ENCODE results near the gene ABCA2.

The ABCA2 gene

DNA sequence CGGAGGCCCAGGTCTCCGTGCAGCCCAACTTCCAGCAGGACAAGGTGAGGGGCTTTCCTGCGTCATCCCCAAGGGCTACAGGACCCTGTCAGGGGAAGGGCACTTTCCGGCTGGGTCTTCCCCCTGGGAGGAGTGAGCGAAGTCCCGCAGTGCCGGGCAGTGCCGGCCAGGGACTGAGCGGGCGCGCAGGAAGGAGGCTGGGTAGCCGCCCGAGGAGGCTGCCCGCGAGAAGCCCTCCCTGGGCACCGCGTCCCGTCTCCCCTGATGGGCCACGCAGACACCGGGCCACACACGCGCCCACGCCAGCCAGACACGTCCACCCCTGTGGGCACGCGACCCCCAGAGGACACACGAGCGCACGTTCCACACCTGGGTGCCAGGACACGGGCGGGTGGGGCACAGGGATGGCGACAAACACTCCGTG lies 50.4 kb downstream of the ABCA2 start:
- no peak for DNase-seq (ENCODE audit: insufficient read length)
- no peak for TF ChIP-seq TAF1 (IDR thresholded peaks at IDR 0.05; ENCODE audit: borderline replicate concordance, low read depth, low read length)
- TF ChIP-seq POLR2A (IDR thresholded peaks at IDR 0.05; ENCODE audit: low read depth, low read length): no peak
- no peak for TF ChIP-seq POLR2AphosphoS5 (IDR thresholded peaks at IDR 0.05; ENCODE audit: low read depth, low read length)

DNA sequence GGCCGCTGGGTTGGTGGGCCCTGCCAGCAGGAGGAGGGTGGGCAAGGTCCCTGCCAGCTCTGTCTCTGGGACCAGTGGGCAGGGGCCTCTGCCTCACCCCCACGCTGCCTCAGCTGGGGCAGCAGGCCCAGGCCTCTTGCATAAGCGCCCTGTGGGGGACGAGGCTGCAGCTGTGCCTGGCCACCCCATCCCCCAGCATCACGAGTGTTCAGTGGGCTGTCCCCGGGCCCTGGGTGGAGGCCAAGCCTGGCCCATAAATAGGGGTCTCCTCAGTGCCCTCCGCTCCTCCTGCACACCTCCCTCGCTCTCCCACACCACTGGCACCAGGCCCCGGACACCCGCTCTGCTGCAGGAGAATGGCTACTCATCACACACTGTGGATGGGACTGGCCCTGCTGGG lies 50.8 kb downstream of the ABCA2 start, which contains the start of gene PTGDS:
PTGDS (plus strand) TSS at position 282 of the 400 bp plus-strand sequence; CDS start at position 357, 75 bp downstream.
- DNase-seq (ENCODE audit: insufficient read length) (no peak), FAIRE-seq (no peak)
- TF ChIP-seq POLR2AphosphoS5 (IDR thresholded peaks at IDR 0.05; ENCODE audit: low read depth, low read length) (no peak), POLR2A (IDR thresholded peaks at IDR 0.05; ENCODE audit: low read depth, low read length) (no peak), TAF1 (IDR thresholded peaks at IDR 0.05; ENCODE audit: borderline replicate concordance, low read depth, low read length) (no peak)

More for the DNA sequence above, 50.4 kb downstream of the ABCA2 start:
- no peak for FAIRE-seq

DNA sequence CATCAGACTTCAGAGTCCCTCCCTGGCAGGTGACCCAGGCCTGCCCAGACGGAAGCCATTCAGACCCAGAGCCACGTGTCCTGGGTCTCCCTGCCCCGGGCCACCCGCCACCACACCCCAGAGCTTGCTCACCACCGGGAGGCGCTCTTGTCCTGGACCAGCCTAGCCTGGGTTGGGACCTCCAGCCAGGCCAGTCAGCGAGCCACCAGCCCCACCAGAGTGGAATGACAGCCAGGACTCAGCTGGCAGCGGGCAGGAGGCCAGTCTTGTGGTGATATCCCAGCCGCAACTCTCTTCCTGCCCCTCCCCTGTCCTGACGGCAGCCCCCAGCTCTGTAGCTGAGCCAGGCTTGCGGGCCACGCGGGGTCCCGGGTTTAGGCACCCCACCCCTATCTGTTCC lies 52.4 kb downstream of the ABCA2 start:
- TF ChIP-seq POLR2AphosphoS5 (IDR thresholded peaks at IDR 0.05; ENCODE audit: low read depth, low read length) (no peak), TAF1 (IDR thresholded peaks at IDR 0.05; ENCODE audit: borderline replicate concordance, low read depth, low read length) (no peak), POLR2A (IDR thresholded peaks at IDR 0.05; ENCODE audit: low read depth, low read length) (no peak)
- FAIRE-seq: no peak
- no peak for DNase-seq (ENCODE audit: insufficient read length)

DNA sequence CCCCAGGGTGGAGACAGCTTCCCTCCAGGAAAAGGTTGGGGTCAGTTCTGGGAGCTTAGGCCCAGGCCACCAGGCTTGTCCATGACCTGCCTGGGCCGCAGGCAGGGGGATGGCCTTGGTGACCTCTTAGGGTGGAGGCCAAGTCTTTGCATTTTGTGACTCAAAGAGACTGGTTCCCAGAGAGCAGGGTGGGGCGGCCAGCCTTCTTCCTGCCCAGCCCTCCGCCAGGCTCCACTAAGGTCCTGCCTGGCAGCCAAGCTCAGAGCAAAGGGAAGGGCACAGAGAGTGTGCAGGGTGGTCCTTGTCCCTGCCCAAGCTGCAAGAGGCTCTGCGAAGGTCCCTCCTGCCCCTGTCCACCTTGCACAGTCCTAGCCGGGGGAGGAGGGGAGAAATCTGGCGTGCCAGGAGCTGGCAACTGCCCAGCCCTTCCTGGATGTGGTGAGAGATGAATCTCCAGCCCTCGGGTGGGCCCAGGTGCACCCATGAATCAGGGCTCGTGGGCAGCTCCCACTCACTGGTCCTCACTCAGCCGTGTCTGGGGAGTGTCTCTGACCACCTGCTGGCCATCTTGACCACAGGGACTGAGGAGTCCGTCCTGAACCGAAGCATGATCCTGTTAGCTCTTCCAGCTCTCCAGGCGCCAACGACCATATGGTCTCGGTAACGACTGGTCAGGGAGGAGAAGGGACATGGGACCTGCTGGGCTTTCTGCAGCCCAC lies 53.1 kb downstream of the ABCA2 start:
- TF ChIP-seq TAF1 (IDR thresholded peaks at IDR 0.05; ENCODE audit: borderline replicate concordance, low read depth, low read length): no peak
- no peak for TF ChIP-seq POLR2A (IDR thresholded peaks at IDR 0.05; ENCODE audit: low read depth, low read length)
- no peak for TF ChIP-seq POLR2AphosphoS5 (IDR thresholded peaks at IDR 0.05; ENCODE audit: low read depth, low read length)
- FAIRE-seq: no peak
- no peak for DNase-seq (ENCODE audit: insufficient read length)

DNA sequence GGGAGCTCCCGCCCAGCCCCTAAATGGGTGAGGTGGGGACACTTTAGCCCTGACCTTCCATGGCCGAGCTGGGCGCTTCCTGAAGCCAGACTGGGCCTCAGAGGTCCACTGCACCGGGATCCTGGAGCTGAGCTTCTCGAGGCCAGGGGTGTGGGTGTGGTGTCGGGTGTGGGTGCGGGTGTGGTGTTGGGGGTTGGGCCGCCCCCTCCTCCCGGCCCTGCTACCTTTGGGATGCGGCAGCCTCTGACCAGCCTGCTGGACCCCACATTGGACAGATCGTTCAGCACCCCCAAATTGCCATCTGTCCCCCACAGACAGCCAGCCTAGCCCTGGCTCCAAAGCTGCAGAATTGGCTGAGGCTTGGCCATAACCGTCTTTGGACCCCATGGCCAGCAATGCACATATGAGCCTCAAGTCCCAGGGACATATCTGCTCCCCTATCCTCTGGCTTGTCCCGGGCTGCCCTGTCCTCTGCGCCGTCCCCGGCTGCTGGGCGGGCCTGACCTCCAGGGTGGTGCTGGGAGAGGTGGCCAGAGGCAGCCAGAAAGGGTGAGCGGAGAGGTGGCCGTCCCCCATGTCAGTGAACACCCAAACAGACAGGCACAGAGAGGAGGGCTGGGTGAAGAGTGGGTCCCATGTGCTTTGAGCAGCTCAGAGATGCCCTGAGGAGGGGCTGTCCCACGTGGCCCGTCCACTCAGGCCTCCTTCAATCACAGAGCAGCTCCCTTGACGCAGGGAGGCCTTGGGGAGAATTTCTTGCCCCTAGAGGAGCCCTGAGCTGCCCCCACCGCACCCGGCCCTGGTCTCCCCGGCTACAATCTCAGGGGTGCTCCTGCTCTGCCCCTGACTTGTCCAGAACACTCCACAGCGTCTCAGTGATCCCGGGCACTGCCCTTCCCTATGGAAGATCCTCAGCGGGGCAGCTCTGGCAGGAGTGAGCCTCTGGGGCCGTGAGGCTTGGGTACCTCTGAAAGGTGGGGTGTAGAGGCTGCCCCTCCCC lies 54.1 kb downstream of the ABCA2 start:
- FAIRE-seq: no peak
- TF ChIP-seq TAF1 (IDR thresholded peaks at IDR 0.05; ENCODE audit: borderline replicate concordance, low read depth, low read length): no peak
- TF ChIP-seq POLR2A (IDR thresholded peaks at IDR 0.05; ENCODE audit: low read depth, low read length): no peak
- no peak for TF ChIP-seq POLR2AphosphoS5 (IDR thresholded peaks at IDR 0.05; ENCODE audit: low read depth, low read length)

DNA sequence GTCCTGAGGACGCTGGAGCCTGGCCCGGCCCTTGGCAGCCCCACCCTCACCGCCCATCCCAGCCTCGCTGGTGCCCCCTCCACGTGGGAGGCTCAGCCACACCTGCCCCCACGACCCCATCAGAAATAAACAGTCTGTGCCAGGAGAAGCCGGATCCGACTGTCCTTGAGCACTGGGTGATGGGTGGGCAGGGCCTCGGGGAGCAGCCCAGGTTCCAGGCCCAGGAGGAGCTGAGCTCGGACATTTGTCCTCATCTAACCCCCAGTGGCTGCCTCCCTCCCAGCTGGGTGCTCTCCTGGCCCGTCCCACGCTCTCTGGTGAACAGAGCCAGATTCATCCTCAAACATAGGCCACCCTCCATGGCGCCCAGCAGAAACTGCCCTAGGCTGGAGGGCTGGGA lies 55.3 kb downstream of the ABCA2 start:
- no peak for DNase-seq (ENCODE audit: insufficient read length)
- TF ChIP-seq TAF1 (IDR thresholded peaks at IDR 0.05; ENCODE audit: borderline replicate concordance, low read depth, low read length) (no peak), POLR2A (IDR thresholded peaks at IDR 0.05; ENCODE audit: low read depth, low read length) (no peak), POLR2AphosphoS5 (IDR thresholded peaks at IDR 0.05; ENCODE audit: low read depth, low read length) (no peak)
- no peak for FAIRE-seq

More for the DNA sequence above, 54.1 kb downstream of the ABCA2 start:
- DNase-seq (ENCODE audit: insufficient read length): no peak

DNA sequence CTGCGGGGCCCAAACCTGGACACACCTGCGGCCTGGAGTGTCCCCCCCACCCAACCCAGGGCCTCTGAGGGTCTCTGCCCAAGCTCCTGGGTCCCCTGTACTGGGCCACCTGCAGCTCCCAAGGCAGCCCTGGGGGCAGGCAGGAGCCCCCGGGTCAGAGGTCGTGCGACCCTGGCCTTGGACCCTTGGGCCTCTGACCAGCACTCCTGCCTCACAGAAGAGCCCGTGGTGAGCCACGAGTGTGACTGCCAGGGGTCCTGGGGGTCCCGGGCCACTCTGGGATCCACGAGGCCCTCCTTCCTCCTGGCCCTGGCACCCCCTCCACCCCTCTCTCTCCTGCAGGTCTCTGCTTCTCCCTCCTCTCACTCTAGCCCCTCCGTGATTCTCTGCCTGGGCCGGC lies 55.7 kb downstream of the ABCA2 start:
- no peak for FAIRE-seq
- TF ChIP-seq POLR2A (IDR thresholded peaks at IDR 0.05; ENCODE audit: low read depth, low read length): no peak
- no peak for TF ChIP-seq POLR2AphosphoS5 (IDR thresholded peaks at IDR 0.05; ENCODE audit: low read depth, low read length)
- TF ChIP-seq TAF1 (IDR thresholded peaks at IDR 0.05; ENCODE audit: borderline replicate concordance, low read depth, low read length): no peak
- no peak for DNase-seq (ENCODE audit: insufficient read length)

DNA sequence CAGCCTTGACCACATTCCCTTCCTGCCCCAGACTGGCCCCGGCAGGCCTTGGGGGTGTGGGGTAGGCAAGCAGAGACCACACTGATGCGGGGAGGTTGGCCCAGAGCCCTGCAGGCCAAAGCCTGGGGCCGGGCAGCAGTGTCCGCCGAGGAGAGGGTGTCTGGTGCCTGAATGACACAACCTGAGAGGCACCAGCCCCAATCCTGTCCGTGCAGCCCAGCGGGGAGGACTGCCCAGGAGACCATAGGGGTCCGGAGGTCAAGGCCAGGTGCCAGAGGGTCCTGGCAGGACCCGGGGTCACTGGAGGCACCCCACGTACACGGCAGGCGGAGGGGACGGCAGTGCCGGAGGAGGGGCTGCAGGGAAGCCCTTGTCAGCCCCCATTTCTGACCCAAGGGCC lies 56.3 kb downstream of the ABCA2 start:
- no peak for TF ChIP-seq POLR2AphosphoS5 (IDR thresholded peaks at IDR 0.05; ENCODE audit: low read depth, low read length)
- DNase-seq (ENCODE audit: insufficient read length): no peak
- no peak for FAIRE-seq

DNA sequence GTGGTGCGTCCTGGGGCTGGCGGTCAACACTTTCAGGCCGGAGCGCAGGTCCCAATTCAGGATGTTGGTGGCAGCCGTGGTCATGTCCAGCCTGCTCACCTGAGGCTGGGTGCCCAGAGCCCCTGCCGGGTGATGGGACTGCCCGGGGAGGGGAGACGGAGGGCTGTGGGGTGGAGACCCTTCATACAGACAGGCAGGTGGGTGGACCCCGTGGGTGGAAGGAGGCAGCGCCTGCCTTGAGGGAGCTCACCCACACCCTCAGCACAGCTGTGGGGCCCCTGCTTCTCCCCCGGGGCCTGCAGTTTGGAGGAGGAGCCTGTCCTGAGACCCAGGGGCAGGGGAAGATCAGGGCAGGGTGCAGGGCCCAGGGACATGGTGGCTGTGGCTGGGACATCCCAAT lies 57.7 kb downstream of the ABCA2 start:
- no peak for DNase-seq (ENCODE audit: insufficient read length)
- TF ChIP-seq POLR2AphosphoS5 (IDR thresholded peaks at IDR 0.05; ENCODE audit: low read depth, low read length) (no peak), POLR2A (IDR thresholded peaks at IDR 0.05; ENCODE audit: low read depth, low read length) (no peak), TAF1 (IDR thresholded peaks at IDR 0.05; ENCODE audit: borderline replicate concordance, low read depth, low read length) (no peak)
- no peak for FAIRE-seq

DNA sequence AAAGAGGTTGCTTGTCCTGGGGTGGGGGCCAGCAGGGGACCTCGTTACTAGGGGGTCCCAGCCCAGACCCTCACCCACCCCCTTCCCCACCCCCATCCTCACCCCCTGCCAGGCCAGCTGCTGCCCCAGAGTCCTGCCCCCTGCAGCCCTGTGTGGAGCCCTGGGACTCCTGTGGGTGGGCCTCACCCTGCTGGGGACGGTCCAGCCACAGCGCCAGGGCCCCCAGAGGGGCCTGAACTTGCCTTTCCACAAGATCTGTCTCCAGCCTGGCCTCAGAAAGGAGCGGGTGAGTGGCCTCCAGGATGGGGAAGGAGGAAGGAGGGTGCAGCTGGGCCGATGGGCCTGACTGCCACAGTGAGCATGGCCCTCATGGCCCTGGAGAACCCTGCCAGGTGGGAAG lies 58.3 kb downstream of the ABCA2 start:
- FAIRE-seq (no peak), DNase-seq (ENCODE audit: insufficient read length) (no peak)
- no peak for TF ChIP-seq POLR2A (IDR thresholded peaks at IDR 0.05; ENCODE audit: low read depth, low read length)
- no peak for TF ChIP-seq TAF1 (IDR thresholded peaks at IDR 0.05; ENCODE audit: borderline replicate concordance, low read depth, low read length)
- no peak for TF ChIP-seq POLR2AphosphoS5 (IDR thresholded peaks at IDR 0.05; ENCODE audit: low read depth, low read length)

DNA sequence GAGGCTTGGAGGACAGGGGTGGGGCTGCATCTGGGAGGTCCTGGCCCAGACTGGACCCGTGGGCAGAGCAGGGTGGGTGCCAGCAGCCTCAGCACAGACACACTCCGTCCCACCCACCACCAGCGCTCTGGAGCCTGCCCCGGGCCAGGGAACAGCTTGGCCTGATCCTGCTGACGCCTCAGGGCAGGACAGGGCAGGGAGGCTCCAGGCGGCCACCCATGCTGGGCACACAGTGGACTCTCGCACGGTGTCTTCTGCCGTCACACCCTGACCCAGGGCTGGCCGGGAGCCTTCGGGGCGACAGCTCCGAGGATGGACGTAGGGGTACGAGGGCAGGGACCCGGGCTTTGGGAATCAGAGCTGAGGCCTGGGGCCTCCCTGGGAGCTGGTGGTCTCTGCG lies 58.9 kb downstream of the ABCA2 start:
- no peak for FAIRE-seq
- TF ChIP-seq POLR2A (IDR thresholded peaks at IDR 0.05; ENCODE audit: low read depth, low read length) (no peak), POLR2AphosphoS5 (IDR thresholded peaks at IDR 0.05; ENCODE audit: low read depth, low read length) (no peak), TAF1 (IDR thresholded peaks at IDR 0.05; ENCODE audit: borderline replicate concordance, low read depth, low read length) (no peak)
- no peak for DNase-seq (ENCODE audit: insufficient read length)
